Measurements from ENCODE around the gene TMEM182.

Gene TMEM182

DNA sequence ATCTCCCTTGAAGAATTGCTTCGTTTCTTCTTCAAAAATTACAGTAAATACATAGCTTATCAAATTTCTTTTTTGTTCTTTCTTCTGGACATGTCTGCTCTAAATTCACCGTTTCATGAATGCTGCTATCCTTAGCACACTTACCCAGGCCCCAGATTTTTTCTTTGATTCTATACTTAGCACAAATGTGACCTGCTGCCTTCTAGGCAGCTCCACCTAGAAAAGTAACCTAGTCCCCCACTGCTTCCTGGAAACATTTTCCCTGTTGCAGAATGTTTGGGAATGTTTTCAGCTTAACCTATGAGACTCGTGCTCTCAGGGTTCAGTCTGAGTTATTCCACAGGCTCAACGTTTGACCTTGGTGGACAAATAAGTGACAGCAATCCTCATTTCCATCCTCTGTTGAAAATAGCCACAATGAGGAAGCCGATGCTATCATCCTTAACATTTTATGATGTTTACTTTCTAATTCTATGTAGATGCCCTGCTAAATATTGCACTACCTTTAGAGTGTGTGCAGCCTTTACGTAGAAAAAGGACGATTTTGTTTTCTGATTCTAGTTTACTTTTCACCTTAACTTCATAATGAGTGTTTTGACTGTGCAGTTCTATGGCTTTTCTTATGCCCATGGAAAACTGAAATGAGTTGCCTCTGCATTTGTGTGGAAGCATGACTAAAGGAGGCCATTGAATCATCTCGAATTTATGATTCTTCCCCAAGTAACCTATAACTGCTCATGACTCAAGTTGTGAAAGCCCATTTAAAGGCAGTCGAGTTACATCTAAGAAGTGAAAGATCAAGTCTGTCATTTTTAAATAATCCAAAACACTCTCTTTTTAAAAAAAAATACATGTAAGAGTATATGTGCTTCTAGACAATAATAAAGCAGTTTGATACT is 47.7 kb downstream of the TMEM182 start:
- ChIA-PET CTCF (interaction anchor here (0.7 to 1.0 kb wide), 2 partner anchors 13 to 56 kb away, joined by 3 read pairs; no protein-coding TSS in a partner anchor), POLR2A (no interaction called here)
- DNase-seq (ENCODE audit: extremely low spot score): no peak
- TF ChIP-seq CTCF (IDR thresholded peaks at IDR 0.05; ENCODE audit: control extremely low read depth, extremely low read depth, low read depth, missing control alignments): no peak

DNA sequence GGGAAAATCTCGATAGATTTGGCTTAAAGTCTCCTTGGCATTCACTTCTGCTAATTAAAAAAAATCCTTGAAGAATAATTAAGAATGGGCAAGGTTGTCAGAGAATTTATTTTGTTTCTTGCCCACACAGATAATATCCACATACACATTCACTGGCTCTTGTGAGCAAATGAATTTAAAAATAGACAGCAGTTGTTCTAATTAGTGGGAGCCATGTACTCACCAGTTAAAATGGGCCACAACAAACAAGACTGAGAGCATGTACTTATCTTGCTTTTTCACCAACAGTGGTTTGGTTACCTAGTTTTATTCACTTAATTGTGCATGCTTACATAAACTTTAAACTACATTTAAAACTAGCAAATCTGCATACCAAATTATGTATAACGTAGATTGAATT is 53.5 kb downstream of the TMEM182 start:
- TF ChIP-seq CTCF (IDR thresholded peaks at IDR 0.05; ENCODE audit: control extremely low read depth, extremely low read depth, low read depth, missing control alignments): no peak
- CTCF ChIA-PET: interaction anchor here (1.6 to 2.0 kb wide), 3 partner anchors 9 to 200 kb away, joined by 4 to 6 read pairs (median 5); no protein-coding TSS in a partner anchor
- no peak for DNase-seq (ENCODE audit: extremely low spot score)
- POLR2A ChIA-PET: no interaction called here

DNA sequence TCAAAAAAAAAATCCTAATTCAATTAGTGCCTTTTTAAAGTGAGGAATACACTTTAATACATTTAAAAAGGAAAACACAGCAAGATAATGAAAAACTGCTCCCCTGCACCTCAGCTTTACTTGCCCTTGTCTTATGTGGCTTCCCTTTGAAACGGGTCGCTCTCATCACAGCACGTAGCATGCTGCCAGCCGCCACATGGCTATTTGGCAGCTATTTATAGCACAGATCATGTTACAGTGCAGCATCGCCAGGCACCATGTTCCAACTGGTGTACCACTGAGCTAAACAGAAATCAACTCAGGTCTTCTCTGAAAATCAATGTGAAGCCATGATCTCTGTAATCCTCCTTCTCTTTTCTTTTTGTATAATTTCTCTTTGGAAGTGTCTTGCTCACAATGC is 65.1 kb downstream of the TMEM182 start:
- CTCF ChIA-PET: interaction anchor here (1.0 to 7.1 kb wide), 3 partner anchors 14 to 25 kb away, joined by 3 to 42 read pairs (median 6); no protein-coding TSS in a partner anchor
- TF ChIP-seq CTCF (IDR thresholded peaks at IDR 0.05; ENCODE audit: control extremely low read depth, extremely low read depth, low read depth, missing control alignments): no peak
- POLR2A ChIA-PET: no interaction called here
- no peak for DNase-seq (ENCODE audit: extremely low spot score)

DNA sequence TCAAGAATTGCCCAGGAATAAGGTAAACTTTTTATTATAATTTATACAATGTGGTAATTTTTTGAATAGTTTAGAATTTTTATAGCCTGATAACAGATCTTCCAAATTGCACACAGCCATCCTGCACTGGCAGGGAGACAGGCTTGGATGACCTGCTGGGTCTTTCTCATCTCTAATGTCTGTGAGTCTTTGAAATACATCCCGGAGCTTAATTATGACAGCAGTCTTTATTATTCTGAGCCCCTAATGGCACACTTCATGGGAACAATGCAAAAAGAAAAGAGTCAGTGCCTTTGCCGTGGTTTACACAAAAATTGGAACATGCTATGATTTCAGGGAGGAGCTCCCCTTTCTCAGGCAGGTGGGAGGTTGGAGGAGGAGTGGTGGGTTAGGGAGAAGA is 71.0 kb downstream of the TMEM182 start:
- ChIA-PET CTCF (interaction anchor here (7.1 kb wide), 1 partner anchor 8 kb away, joined by 42 read pairs; no protein-coding TSS in a partner anchor), POLR2A (no interaction called here)
- TF ChIP-seq CTCF (IDR thresholded peaks at IDR 0.05; ENCODE audit: control extremely low read depth, extremely low read depth, low read depth, missing control alignments): no peak
- DNase-seq (ENCODE audit: extremely low spot score): no peak

DNA sequence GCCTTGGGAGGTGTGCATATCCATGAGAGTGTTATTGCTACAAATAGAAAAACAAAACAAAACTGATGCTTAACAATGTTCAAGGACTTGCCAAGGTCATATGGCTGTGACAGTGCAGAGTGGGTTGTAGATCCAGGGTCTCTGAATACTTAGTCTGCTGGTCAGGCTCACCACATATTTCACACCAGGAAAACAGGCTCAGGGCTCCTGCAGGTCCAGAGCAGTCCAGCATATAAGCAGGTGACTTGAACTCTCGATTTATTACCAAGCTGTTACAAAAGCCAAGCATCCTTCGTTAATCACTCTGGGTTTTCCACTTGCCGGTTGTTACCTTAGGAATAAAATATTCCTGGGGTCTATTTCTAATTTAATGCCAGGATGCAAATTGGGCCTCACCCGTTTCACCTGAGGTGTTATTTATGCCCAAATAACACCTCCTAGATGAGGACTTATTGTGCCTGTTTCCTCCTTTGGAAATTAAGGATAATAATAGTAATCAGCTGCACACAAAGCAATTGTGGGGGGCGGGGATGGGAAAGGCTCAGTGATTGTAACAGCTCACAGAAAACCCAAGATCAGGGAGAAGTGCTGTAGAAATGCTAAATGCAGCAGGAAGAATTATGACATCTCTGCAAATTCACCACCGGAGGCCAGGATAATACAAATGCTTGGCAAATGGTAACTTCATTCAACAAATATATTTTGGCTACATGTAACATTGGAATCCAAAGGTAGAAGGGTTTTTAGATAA is 72.9 kb downstream of the TMEM182 start:
- ChIA-PET POLR2A (no interaction called here), CTCF (interaction anchor here (1.2 kb wide), 1 partner anchor 9 kb away, joined by 3 read pairs; no protein-coding TSS in a partner anchor)
- TF ChIP-seq CTCF (IDR thresholded peaks at IDR 0.05; ENCODE audit: control extremely low read depth, extremely low read depth, low read depth, missing control alignments): no peak
- no peak for DNase-seq (ENCODE audit: extremely low spot score)

DNA sequence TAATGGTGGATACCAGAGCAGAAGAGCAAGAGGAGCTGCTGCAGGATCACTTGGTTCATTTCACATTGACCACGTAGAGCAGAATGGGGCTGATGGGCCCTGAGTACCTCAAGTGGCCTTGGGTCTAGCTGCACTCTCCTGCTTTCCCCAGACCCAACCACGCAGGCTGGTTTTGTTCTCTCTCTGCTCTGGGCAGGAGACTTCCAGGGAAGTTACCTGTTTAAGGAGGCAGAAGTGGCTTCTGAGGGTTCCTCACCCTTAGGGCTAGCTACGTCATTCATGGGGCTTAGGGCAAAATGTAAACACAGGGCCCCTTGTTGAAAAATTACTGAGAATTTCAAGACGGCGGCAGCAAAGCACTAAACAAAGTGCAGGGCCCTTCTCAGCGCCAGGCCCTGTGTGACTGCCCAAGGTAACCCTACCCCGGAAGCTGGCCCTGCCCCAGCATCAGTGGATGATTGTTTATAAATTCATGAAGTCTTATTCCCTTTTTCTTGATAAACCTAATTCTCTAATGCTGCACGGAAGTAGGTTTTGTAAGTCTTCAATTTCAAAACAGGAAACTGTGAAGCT is 75.9 kb downstream of the TMEM182 start:
- ChIA-PET CTCF (interaction anchor here (1.0 kb wide), 2 partner anchors 9 to 14 kb away, joined by 3 read pairs; no protein-coding TSS in a partner anchor), POLR2A (no interaction called here)
- TF ChIP-seq CTCF (IDR thresholded peaks at IDR 0.05; ENCODE audit: control extremely low read depth, extremely low read depth, low read depth, missing control alignments): no peak
- no peak for DNase-seq (ENCODE audit: extremely low spot score)
